HUDEP-2 (cell line): ENCODE results near the gene DISC1.
"Not testable (repeated sequence)": the region's sequence is repeated elsewhere in the genome, so short reads cannot be mapped to it uniquely, and the experiment has no call there.

Experiments
- DNase-seq, 76 experiments: peaks; one replicate each; lab custom pipeline; 2025; ENCODE audit not compliant: unreplicated experiment in 76 of 76; lab: John Stamatoyannopoulos, UW

Gene DISC1

DNA sequence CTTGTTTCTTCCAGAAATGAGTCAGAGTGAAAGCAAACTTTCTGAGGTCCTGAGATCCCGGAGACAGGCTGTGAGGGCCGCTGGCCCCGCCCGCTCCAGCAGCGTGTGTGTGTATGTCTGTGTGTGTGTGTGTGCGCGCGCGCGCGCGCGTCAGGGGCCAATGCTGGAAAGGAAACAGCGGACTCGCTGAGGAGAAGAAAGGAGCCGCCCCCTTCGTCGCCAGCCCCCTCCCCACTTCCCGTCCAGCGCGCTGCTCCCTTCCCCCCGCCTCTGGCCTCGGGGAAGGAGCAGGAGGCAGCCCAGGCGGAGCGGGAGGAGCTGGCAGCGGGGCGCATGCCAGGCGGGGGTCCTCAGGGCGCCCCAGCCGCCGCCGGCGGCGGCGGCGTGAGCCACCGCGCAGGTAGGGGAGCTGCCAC, at the start of gene DISC1:
Gene DISC1 (plus strand): TSS at position 256 of the 416 bp plus-strand sequence. CDS start 78 bp downstream, at position 334.
- DNase-seq = peak in 29 of 76 experiments; percentile 2 to 44 (median 16)

DNA sequence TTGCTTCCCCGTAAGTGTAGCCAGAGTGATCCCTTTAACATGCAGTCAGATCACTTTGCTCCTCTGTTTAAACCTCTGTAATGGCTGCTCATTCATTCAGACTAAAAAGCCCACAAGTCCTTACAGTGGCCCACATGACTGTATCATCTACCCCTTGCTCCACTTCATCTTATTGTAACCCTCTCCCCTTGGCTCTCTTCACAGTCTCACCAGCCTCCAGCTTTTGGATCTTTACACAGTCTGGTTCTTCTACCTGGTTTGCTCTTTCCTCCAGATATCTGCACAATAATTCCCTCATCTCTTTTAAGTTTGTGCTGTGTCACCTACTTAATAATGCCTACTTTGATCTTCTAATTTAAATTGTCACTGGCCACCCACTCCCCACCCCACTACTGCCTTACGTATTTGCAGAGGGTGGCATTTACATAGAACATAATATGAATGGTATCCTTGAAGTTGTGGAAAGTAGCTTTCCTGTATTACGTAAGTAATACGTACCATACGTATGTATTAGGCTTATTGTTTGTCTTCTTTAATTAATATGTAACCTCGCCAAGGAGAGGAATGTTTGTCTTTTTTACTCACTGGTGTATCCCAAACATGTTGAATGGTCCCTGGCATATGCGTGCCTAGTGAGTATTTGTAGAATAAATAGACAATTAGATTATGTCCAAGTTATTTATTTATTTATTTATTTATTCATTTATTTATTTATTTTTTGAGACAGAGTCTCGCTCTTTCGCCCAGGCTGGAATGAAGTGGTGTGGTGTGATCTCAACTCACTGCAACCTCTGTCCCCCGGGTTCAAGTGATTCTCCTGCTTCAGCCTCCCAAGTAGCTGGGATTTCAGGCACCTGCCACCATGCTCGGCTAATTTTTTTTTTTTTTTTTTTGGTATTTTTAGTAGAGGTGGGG, 49.5 kb upstream of the DISC1 start:
- DNase-seq = no peak

DNA sequence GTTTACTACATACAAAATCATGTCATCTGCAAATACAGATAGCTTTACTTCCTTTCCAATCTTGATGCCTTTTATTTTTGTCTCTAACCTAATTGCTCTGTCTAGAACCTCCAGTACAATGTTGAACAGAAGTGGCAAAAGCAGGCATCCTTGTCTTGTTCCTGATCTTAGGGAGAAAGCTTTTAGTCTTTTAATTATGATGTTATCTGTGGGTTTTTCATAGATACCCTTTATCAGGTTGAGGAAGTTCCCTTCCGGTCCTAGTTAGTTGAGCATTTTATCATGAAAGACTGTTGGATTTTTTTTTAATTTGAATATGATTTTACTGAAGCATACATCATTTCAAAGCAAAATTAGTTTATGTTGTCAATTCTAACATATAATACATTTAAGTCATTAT, 45.7 kb upstream of the DISC1 start:
- DNase-seq = no peak

GRCh38 chr1:231581859-231582258, 44.7 kb upstream of the DISC1 start:
- no peak for DNase-seq

- no peak for DNase-seq
Observed at GRCh38 chr1:231583376-231583775, 43.2 kb upstream of the DISC1 start.

- peak in 24 of 76 experiments; percentile 3 to 52 (median 26) for DNase-seq
Observed at GRCh38 chr1:231584117-231584516, 42.5 kb upstream of the DISC1 start.

- no peak for DNase-seq
Observed at GRCh38 chr1:231584921-231585320, 41.7 kb upstream of the DISC1 start.

- peak in 29 of 76 experiments; percentile 3 to 44 (median 20) for DNase-seq
Observed at GRCh38 chr1:231590453-231591198, 36.0 kb upstream of the DISC1 start.

DNA sequence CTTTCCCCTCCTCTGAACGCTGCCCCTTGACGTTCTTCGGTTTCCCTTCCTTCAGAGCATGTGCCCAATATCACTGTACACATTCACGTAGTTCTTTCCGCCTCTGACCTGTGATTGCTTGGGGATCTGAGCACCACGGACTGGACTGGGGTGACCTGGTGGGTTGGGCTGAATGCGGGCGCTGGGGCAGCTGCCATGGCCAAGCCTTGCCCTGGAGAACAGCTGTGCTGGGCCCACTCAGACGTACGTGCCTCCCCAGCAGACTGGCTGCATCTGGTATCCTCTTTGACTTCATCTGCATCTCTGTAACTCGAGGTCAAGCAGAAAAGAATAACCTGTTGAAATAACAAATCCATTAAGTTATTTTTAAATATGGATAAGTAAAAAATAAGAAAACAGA, 35.1 kb upstream of the DISC1 start:
- DNase-seq = no peak

GRCh38 chr1:231592809-231593208, 33.8 kb upstream of the DISC1 start:
- no peak for DNase-seq

- not testable (repeated sequence) for DNase-seq
Observed at GRCh38 chr1:231593264-231593663, 33.3 kb upstream of the DISC1 start.

GRCh38 chr1:231594123-231594522, 32.5 kb upstream of the DISC1 start:
- DNase-seq = no peak

- DNase-seq = no peak
Observed at GRCh38 chr1:231594749-231595148, 31.8 kb upstream of the DISC1 start.

- DNase-seq = no peak
Observed at GRCh38 chr1:231596337-231596791, 30.2 kb upstream of the DISC1 start.

DNA sequence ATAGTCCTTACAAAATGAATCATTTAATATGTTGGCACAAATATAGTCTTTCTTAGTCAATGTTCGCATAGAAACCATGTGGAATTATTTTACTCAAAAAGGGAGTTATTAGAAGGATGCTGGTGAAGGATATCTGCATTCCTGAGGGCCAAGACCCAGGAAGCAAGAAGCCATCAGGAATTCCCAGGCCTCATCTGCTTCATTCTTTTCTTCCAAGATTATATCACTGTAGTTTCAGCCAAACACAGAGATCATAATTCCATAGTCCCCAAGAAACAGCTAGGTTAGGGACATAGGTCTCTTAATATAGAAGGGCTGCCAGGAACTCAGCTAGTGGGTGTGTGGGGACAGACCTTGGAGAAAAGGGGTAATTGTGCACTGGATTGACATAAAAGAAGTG, 28.6 kb upstream of the DISC1 start:
- no peak for DNase-seq

GRCh38 chr1:231600458-231600976, 26.1 kb upstream of the DISC1 start:
- no peak for DNase-seq

GRCh38 chr1:231601824-231602672, 24.5 kb upstream of the DISC1 start:
- no peak for DNase-seq

- DNase-seq = no peak
Observed at GRCh38 chr1:231602673-231602984, 24.0 kb upstream of the DISC1 start.

DNA sequence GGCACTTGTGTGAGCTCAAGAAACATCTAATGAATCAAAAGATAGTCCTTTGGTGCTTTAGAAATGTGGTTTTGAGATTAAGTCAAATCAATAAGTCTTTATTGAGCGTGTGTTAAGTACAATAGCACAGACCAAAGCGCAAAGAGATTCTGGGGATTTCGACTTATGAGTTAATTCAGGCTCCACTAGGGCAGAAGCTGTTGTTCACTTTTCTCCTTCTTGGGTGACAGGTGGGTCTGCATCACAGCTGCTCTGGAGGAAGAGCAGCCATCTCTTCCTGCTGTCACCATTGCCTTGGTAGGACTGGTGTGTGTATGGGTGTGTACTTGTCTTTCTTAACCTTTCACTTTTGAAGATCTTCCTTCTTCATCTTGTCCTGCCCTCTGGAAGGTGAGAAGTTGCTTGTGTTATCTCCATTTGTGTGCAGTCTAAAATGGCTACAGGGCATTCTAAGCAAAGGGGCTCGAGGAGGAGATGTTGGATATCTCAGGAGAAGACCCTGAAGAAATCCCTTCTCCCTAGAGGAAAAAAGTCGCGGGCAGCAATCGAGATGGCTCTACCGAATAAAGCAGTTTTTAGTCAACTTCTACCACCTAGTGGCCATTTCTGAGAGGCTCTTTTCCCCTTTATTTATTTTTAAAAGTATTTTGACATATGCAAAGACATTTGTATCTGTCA, 22.9 kb upstream of the DISC1 start:
- DNase-seq = peak in 42 of 76 experiments; percentile 11 to 68 (median 26)

- DNase-seq = no peak
Observed at GRCh38 chr1:231604276-231604621, 22.3 kb upstream of the DISC1 start.
